GM12891 (cell line): Measurements from ENCODE around the gene RNF167.

Source experiments
- DNase-seq: peaks from one replicate; pipeline ENCODE4 v3.0.0; 2011; ENCODE audit warnings: low spot score; ENCODE audit not compliant: insufficient read length
- FAIRE-seq: peaks from 2 replicates; lab custom pipeline; 2011; peaks lifted over from hg19 to GRCh38; lab: Jason Lieb, UNC
- PAX5 ChIP-seq: IDR thresholded peaks from 2 replicates; pipeline ENCODE4 v1.6.1; 2011; ENCODE audit warnings: low read length, moderate library complexity, mild to moderate bottlenecking; ENCODE audit not compliant: insufficient read depth, severe bottlenecking
- POLR2A ChIP-seq: IDR thresholded peaks from 2 replicates; pipeline ENCODE4 v1.6.1; 2011; ENCODE audit warnings: low read depth, low read length, control low read depth
- POLR2AphosphoS5 ChIP-seq: IDR thresholded peaks from 2 replicates; pipeline ENCODE4 v1.6.1; 2011; ENCODE audit warnings: low read depth, low read length, control low read depth
- POU2F2 ChIP-seq: IDR thresholded peaks from 2 replicates; pipeline ENCODE4 v1.6.1; 2011; ENCODE audit warnings: low read depth, mild to moderate bottlenecking, control low read depth, low read length, moderate library complexity
- SPI1 ChIP-seq: IDR thresholded peaks from 2 replicates; pipeline ENCODE4 v1.6.1; 2011; ENCODE audit warnings: low read depth, low read length, control low read depth
- TAF1 ChIP-seq: IDR thresholded peaks from 2 replicates; pipeline ENCODE4 v1.6.1; 2011; ENCODE audit warnings: low read depth, low read length, control low read depth

RNF167 gene

DNA sequence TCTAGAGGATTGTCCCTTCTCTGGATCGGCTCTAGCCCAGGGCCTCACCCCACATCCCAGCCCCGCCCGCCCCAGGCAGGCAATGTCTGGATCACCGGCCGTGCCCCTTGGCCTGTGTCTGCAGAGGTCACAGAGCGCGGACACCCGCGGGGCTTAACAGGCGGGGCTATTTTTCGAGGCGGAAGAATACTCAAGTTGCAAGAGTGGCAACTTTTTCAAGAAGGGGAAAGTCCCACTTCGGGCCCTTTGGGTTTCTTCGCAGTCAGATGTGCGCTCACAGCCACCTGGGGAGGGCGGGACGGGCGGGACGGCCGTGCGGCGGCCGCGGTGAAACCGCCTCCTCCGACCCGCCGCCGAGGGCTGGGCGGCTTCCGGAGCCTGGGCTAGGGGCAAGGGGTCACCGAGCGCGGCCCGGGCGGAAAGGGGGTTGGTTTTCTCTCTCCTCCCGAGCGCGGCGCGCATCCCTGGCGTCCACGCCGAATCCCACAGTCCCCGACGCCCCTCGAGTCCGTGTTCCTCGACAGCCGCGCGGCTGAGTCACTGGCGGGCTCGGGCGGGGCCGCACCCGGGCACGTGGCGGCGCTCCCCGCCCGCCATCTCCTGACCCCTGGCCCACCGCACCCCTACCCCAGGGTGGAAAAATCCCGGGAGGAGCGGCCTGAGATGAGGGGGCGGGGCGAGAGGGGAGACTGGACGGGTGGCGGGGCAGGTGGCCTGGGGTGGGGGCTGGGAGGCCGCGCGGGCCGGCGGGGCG, 9.4 kb downstream of the RNF167 start:
- TF ChIP-seq TAF1 (no peak; the same call in 1 of the 2 replicates), POU2F2 (0 out of 2 replicates have a peak, but pooled peaks have one; percentile 18), PAX5 (no peak), POLR2AphosphoS5 (no peak), POLR2A (no peak; the same call in 1 of the 2 replicates), SPI1 (no peak)
- FAIRE-seq = no peak
- peak; percentile 77 for DNase-seq

DNA sequence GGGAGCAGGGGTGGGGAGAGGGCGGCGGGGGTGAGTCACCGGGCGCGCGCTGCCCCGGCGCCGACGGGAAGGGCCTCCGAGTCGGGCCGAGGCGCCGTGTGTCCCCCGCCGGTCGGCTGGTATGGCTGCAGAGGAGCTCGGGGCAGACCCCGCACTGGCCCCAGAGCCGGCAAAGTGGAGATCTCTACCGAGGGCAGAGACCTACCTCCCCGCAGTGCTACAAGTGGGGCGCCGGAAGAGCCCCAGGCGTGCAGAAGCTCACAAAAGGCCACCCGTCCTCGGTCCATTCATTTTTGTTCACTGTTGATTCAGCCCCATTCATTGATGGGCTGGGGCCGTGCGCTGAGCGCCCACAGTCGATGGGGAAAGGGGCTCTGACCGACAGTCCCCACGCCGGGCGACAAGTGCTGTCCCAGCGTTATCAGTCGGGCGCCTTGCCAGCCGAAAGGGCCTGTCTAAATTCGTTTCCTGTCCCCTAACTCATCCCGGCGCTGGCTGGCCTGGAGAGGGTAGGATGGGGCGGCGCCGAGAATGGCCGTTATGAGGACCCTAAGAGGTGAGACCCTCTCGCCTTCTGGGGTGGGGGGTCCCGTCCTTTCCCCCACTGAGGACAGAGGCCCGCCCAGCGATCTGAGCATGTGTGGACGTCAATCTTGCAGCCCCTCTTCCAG, 10.1 kb downstream of the RNF167 start:
- DNase-seq (no peak), FAIRE-seq (no peak)
- TF ChIP-seq TAF1 (no peak), POU2F2 (no peak), POLR2A (peak; percentile 31)

DNA sequence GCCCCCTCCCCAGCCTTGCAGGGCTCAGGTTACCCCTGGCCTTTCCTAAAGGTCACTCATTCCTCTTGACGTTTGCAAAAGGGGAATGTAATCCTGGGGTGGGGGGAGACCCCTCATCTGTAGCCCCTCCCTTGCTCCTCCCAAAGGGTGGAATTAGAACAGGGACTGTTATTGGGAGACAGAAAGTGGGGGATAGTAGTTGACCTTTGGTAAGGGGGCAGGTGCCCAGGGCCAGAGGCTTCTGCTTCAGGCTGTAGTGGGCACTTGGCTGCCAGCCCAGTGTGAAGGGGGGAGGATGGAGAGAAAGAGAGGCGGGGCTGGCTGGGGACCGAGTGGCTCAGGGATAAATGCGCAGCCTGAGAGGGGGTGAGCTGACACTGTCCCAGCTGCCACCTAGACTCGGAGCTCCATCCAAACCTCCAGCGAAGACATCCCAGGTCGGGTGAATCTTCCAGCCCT, 10.7 kb downstream of the RNF167 start, which contains the start of gene ENO3:
Gene ENO3 (plus strand): TSS at position 374 of the 459 bp plus-strand sequence. CDS start 711 bp downstream, outside the sequence.
- DNase-seq (no peak), FAIRE-seq (peak; percentile 76)
- TF ChIP-seq SPI1 (no peak), PAX5 (no peak), POLR2AphosphoS5 (no peak), POLR2A (no peak), TAF1 (no peak)

DNA sequence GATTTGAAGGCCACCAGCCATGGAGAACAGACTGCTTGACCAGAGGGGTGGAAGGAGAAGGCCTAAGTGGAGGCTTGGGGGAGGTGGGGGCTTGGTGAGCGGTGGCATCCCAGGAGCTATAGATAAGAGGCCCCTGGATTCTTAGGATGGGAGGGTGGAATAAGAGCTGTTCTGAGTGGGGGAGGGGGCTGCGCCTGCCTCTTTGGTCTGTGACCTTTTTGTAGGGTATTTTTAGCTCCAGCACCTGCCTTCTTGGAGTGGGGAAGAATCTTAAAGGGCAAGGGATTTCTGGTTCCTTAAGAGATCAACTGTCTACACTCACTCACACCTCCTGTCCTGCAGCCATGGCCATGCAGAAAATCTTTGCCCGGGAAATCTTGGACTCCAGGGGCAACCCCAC, 11.4 kb downstream of the RNF167 start:
- TF ChIP-seq TAF1 = no peak
- no peak for TF ChIP-seq POLR2A
- no peak for TF ChIP-seq PAX5
- TF ChIP-seq POLR2AphosphoS5 = no peak
- TF ChIP-seq POU2F2 = no peak
- TF ChIP-seq SPI1 = no peak
- DNase-seq (no peak), FAIRE-seq (no peak)

DNA sequence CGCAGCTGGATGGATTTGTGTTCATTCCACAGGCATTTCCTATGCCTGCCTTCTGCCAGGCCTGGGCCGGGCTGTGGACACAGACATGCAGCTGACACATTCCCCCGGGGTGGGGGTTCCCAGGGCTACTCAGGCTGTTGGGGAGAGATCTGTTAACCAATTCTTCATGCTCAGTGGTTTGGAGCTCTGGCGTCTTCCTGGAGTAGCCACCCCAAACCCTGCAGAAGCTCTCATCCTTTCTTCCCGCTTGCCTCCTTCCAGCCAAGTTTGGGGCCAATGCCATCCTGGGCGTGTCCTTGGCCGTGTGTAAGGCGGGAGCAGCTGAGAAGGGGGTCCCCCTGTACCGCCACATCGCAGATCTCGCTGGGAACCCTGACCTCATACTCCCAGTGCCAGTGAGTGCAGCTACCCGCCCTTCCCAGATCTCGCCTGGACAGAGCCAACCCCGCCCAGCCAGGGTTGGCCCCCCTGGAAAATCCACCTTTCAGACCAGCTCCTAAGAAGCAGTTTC, 13.4 kb downstream of the RNF167 start:
- FAIRE-seq = no peak
- no peak for TF ChIP-seq POLR2A
- DNase-seq = no peak

DNA sequence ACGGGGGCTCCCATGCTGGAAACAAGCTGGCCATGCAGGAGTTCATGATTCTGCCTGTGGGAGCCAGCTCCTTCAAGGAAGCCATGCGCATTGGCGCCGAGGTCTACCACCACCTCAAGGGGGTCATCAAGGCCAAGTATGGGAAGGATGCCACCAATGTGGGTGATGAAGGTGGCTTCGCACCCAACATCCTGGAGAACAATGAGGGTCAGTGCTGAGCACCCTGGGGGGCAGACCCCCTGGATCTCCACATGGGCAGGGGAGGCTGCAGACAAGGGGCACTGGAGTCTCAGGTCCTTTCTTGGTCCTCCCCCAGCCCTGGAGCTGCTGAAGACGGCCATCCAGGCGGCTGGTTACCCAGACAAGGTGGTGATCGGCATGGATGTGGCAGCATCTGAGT, 15.0 kb downstream of the RNF167 start:
- DNase-seq (no peak), FAIRE-seq (no peak)
- TF ChIP-seq PAX5 (no peak), SPI1 (no peak), TAF1 (no peak), POU2F2 (no peak), POLR2A (no peak), POLR2AphosphoS5 (no peak)

GRCh38 chr17:4956493-4957061, 16.5 kb downstream of the RNF167 start:
- DNase-seq (no peak), FAIRE-seq (peak; percentile 71)
- TF ChIP-seq SPI1 (no peak), POLR2AphosphoS5 (0 out of 2 replicates have a peak, but pooled peaks have one; percentile 28), POU2F2 (no peak), POLR2A (no peak)

DNA sequence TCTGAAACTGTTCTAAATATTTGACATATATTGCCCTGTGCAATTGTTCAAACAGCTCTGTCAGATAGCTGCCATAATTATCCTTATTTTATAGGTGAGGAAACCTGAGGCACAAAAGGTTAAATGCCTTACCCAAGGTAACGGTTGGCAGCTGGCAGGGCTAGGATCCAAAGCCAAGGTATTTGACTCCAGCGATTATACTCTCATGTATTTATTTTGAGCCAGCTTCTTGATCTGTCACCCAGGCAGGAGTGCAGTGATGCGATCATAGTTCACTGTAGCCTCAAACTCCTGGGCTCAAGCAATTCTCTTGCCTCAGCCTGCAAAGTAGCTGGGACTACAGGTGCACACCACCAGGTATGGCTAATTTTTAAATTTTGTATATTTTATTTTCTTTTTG, 18.0 kb downstream of the RNF167 start:
- no peak for TF ChIP-seq POU2F2

GRCh38 chr17:4959261-4959965, 19.3 kb downstream of the RNF167 start:
- FAIRE-seq (no peak), DNase-seq (no peak)
- TF ChIP-seq TAF1 = no peak
- TF ChIP-seq POU2F2 = no peak
- TF ChIP-seq PAX5 = no peak
- no peak for TF ChIP-seq POLR2AphosphoS5
- no peak for TF ChIP-seq POLR2A
- no peak for TF ChIP-seq SPI1

More for the DNA sequence above, 18.0 kb downstream of the RNF167 start:
- FAIRE-seq = no peak
- no peak for DNase-seq
